SH-SY5Y (cell line): ENCODE results near the gene MAGI2.

Experiments
- GATA2 ChIP-seq: IDR thresholded peaks from 2 replicates; pipeline ENCODE4 v1.6.1; 2011; ENCODE audit warnings: mild to moderate bottlenecking, low read depth, low read length
- GATA3 ChIP-seq: IDR thresholded peaks from 2 replicates; pipeline ENCODE4 v1.6.1; 2011; ENCODE audit warnings: low read depth, mild to moderate bottlenecking, low read length, moderate library complexity

DNA sequence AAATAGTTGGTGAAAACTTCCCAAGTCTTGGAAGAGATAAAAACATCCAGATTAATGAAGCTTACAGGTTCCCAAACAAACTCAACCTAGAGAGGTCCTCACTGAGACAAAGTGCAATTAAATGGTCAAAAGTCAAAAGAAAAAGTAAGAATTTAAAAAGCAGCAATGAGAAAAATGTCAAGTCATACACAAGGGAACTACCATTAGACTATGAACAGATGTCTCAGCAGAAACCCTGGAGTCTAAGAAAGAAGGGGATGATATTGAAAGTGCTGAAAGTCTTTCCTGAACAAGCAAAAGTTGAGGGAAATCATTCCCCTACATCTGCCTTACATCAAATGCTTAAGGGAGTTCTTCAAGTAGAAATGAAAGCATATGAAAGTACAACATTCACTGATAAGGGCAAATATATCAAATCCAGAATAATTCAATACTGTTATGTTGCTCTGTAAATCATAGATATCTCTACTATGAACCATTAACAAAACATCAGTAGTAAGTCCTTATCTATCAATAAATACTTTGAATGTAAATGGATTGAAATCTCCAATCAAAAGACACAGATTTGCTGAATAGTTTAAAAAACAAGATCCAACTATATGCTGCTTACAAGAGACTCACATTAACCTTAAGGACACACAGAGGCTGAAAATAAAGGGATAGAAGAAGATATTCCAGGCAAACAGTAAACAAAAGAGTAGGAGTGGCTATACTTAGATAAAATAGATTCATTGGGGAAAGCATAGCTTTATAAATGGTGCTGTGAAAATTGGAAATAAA is 1205.4 kb downstream of the MAGI2 start:
- TF ChIP-seq GATA3 (no peak), GATA2 (no peak)
